Islet precursor cell (in vitro differentiated cells): ENCODE measurements around the gene NFKBIE.

ENCODE experiments used
- DNase-seq: peaks from one replicate; pipeline ENCODE4 v3.0.0-alpha.2; 2018

NFKBIE gene

GRCh38 chr6:44272529-44272928, 7.2 kb upstream of the NFKBIE start:
- no peak for DNase-seq

- DNase-seq = no peak
These were observed 6.6 kb upstream of the NFKBIE start for GRCh38 chr6:44271914-44272313.

DNA sequence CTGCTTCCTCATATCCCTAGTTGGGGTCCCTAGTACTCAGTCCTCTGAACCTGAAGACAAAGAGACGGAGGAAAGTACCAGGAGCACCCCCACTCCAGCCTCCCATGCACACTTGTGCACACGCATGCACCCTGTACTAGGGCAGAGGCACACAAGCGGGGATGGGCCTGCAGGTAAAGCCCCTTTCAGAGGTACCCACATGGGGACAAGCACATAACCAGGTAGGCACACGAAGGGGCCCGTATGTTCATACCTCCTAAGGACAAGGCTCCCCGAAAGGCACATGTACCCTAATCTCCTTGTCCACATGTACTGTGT, 6.0 kb upstream of the NFKBIE start:
- DNase-seq = no peak

- DNase-seq = no peak
These were observed 5.4 kb upstream of the NFKBIE start for GRCh38 chr6:44270526-44271405.

DNA sequence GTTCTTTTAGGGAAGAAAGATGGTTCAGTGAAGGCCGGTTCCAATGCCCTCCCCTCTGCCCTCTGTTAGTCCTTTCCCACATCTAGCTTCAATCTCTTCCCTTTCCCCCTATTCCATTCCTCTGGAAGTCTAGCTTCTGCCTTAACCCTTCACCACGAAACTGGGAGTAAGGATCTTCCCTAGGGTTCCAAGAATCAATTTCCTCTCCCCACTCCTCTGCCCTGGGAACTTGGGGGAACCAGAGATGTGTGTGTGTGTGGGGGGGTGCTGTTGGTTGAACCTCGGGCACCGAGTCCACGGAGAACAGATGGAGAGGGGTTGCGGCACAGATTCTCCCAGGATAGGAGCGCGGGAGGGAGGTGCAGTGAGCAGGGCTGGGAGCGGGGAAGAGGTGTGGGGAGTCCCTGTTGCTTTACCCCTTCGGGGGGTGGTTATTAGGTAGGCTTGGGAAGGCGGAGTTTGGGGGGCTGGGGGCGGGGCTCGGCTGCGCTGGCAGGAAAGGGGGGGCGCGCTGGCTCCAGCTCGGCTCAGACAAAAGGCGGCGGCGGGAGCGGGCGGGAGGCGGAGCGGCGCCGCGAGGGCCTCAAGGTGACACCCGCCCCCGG, 4.7 kb upstream of the NFKBIE start, which contains the start of gene TMEM151B:
TMEM151B (plus strand) TSS at position 530 of the 605 bp plus-strand sequence. CDS start 293 bp downstream, outside the sequence.
- no peak for DNase-seq

DNA sequence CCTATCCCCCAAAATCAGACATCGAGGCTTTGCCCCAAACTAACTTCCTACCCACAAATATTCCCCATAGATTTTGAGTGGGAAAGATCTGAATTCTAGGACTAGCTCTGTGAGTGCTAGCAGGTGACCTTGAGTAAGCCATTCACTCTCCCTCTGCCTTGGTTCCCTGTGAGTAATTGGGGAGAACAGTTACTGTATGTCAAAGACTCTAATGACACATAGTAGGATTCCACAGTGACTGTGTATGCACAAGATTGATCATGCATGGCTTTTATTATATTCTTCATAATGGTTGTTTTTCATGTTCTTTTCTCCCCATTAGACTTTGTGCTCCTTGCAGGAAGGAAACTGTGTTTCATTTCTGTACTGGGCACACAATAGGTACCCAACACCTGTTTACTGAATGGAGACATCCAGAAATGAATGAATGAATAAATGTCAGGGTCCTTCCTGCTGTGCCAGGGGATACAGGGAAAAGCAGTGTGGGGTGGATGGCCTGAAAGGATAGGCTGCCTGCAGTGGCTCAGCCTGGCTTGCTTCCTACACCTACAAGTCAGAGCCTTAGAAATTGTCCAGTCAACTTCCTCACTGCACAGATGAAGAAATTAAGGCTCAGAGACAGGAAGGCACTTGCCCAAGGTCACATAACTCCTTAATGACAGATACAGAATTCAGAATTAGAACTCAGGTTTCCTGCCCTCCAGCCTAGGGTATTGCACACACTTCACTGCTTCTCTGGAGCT, 4.0 kb upstream of the NFKBIE start:
- no peak for DNase-seq

DNA sequence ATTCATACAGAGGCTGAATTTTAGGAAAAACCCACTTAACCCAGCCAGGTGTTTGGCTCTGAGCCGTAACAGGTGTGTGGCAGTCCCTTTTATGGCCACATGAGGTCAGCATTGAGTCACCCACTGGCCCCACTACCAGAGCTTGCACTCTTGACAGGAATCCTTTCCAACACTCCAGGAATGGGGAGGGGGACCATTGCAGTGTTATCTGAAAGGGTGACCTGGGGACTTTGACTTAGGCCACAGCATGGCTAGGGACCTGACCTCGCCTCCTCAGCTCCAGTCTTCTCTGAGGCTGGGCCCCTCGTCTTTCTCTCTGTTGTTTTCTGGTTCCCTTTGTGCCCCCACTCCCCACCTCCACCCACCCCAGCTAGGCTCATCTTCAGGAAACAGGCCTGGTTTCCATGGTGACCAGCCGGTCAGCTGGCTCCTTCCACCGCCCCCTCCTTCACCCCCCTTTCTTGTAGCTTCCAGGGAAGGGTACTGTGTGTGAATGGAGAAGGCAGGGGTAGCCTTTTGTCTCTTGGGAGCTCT, 2.8 kb upstream of the NFKBIE start:
- DNase-seq = peak; percentile 82

DNA sequence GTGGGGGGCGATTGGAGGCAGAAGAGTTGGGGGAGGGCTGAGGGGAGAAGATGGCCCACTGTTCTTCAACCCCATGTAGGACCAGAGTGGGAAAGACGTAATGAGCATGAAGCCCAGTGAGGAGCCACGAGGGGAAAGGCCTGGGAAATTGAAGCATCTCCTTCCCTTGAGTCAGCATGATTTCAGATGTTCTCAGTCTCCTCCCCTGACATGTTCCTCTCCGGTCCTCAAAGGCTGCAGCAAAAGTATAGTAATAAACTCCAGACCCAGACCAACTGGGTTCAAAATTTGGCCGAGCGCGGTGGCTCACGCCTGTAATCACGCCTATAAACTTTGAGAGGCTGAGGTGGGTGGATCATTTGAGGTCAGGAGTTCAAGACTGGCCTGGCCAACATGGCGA, 1.9 kb upstream of the NFKBIE start:
- no peak for DNase-seq

- DNase-seq = no peak
These were observed 996 bp upstream of the NFKBIE start for GRCh38 chr6:44266347-44266746.

GRCh38 chr6:44265722-44266233, 427 bp upstream of the NFKBIE start:
- no peak for DNase-seq

DNA sequence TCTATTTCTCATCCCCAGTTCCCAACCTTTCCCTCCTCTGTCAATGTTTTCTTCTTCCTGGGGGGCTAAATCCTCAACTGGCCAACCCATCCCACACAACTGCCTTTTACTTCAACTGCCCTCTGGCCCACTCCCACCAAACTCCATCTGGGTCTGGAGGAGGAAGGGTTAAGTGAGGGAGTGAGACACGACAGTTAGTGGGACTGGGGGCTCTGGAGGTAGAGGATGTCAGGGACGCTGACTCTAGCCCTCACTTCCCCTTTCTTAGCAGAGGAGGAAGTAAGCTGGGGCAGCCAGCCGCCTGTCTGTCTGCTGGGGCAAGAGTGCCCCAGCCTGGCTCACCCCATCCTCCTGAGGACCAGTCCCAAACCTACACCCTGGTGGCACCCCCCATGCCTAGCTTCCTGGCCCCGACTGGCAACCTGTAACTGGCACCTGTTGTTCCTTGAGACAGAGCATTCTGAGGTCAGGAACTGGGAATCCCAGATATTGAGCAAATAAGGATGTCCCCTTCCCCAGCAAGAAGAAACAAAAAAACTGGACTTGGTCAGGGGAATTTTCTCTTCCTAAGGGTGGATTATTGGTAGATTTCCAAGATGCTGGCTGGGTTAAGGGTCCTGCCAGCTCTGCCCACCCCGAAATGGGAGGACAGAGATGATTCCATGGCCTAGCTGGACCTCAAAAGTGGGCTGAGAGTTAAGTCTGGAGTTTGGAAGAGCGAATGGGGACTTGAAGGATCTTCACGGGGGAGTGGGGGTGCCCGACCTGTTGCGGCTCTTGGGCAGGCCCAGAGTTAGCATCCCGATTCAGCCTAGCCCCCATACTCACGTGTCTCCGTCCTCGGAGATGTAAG, 971 bp downstream of the NFKBIE start:
- no peak for DNase-seq

DNA sequence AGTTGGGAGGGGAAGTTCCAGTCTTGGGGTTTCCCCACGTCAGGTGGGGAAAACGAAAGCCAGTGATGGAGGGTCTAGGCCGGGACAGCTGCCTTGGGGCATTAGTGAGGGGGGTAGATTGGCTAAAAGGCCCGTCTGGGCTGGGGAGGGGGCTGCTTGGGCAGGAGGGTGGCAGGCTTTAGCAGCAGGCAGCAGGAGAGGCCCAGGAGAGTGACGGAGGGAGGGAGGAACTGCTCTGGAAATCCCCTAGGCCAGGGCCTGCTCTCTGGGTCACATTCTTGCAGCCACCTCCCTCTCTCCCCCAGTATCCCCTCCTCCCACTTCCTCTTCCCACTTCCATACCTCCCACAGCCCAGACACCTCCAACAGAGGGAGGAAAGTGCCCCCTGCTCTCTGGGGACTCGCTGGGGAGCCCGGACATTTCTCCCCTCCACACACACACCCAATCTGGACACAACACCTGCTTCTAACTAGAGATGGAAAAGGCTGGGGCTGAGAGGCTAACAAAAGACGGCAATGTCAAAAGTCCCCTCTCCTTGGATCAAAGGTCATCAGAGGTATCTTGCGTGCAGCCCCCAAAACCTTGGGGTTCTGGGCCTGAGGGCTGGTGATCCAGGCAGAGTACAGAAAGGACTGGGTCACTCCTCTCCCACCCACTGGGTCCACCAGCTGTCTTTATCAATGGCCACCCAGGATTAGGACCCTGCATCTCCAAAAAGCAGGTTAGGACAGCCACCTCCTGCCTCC, 1.8 kb downstream of the NFKBIE start:
- DNase-seq = peak; percentile 66

- peak; percentile 47 for DNase-seq
These were observed 2.6 kb downstream of the NFKBIE start for GRCh38 chr6:44262467-44263353.

- peak; percentile 40 for DNase-seq
These were observed 3.8 kb downstream of the NFKBIE start for GRCh38 chr6:44261581-44261980.

GRCh38 chr6:44260451-44261297, 4.7 kb downstream of the NFKBIE start:
- DNase-seq = no peak

GRCh38 chr6:44260011-44260410, 5.3 kb downstream of the NFKBIE start:
- peak; percentile 43 for DNase-seq

- peak; percentile 41 for DNase-seq
These were observed 6.4 kb downstream of the NFKBIE start for GRCh38 chr6:44258921-44259320.

DNA sequence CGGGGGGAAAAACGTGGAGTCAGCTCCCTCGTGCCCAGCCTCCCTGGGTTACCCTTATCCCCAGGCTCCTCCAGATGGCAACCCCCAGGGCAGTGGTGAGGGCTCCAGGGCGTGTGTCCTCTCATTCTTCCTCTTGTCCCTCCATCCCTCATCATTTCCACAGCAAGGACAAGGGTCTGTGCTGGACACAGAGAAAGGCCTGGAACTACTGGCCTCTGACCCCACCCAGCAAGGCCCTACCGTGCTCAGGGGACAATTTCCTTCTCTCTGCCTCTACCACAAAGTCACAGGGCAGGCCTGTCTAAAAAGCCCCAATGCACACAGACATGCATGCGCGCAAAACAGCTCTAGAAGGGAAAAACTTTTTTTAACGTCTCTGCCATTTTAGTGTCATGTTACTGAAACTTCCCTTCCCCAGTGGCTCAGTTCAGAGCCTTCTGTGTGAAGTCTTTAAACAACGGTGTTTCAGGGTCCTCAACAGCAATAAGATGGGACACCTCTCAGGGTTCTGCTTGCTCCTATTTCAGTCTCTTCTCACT, 7.0 kb downstream of the NFKBIE start:
- no peak for DNase-seq

DNA sequence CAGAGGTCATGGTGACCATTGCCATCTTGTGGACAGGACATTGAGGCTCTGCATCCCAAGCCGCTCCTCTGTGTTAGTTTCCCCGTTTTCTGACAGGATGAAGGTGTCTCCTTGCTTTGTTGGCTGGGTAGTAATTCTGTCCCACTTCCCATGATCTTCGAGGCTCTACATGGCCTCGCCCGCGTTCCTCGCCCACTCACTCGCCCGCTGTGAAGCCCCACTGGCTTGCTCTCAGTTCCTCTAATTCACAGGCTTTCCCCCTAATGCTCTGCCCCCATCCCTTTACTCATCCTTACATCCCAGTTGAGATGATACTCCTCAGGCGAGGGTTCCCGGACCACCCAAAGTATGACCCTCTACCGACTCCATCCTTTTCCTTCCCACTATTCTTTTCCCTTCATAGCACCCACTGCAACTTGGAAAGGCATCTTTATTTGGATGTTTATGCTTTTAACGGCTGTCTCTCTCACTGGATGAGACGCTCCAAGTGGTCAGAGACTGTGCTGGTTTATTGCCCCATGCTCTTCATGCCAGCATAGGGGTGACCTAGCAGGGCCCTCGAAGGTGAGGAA, 7.5 kb downstream of the NFKBIE start:
- DNase-seq = no peak
